Liver (tissue), 9 donors: ENCODE measurements around the gene PNMA1. TPM values are rescaled to one million over a fixed set of nuclear protein-coding genes. Genes with fewer than 3 reads are reported as not detected.

ENCODE experiments used
- DNase-seq: peaks from one replicate; pipeline ENCODE4 v3.0.0-alpha.2; 2017; ENCODE audit warnings: low spot score
- H3K27ac ChIP-seq, 2 donors: one replicate each; pipeline ENCODE4 v1.7.0; 2013; ENCODE audit warnings: inconsistent platforms in 2 of 2, low read length in 2 of 2, control low read depth in 1 of 2, low read depth in 1 of 2, mild to moderate bottlenecking in 1 of 2
- H3K27me3 ChIP-seq, 4 donors: one replicate each; pipeline versions ENCODE4 v1.6.1 to v1.7.0; 2013; ENCODE audit warnings: low read length in 3 of 4, inconsistent platforms in 1 of 4, mild to moderate bottlenecking in 1 of 4, moderate library complexity in 1 of 4; ENCODE audit not compliant: control insufficient read depth in 4 of 4, insufficient read depth in 4 of 4
- H3K36me3 ChIP-seq, 4 donors: one replicate each; pipeline versions ENCODE4 v1.6.1 to v1.7.0; 2013; ENCODE audit warnings: low read length in 3 of 4, mild to moderate bottlenecking in 3 of 4, low read depth in 1 of 4, moderate library complexity in 1 of 4; ENCODE audit not compliant: control insufficient read depth in 4 of 4, insufficient read depth in 3 of 4
- H3K4me1 ChIP-seq, 4 donors: one replicate each; pipeline versions ENCODE4 v1.6.1 to v1.7.0; 2013; ENCODE audit warnings: low read length in 3 of 4, mild to moderate bottlenecking in 3 of 4, moderate library complexity in 1 of 4; ENCODE audit not compliant: control insufficient read depth in 4 of 4, insufficient read depth in 4 of 4
- H3K4me3 ChIP-seq, 3 donors: one replicate each; pipeline versions ENCODE4 v1.6.1 to v1.7.0; 2013; ENCODE audit warnings: low read length in 3 of 3, control low read depth in 1 of 3, low read depth in 1 of 3, mild to moderate bottlenecking in 1 of 3
- H3K9ac ChIP-seq, 2 donors: one replicate each; pipeline ENCODE4 v1.7.0; 2013; ENCODE audit warnings: low read length in 2 of 2, mild to moderate bottlenecking in 2 of 2, moderate library complexity in 2 of 2, control low read depth in 1 of 2, low read depth in 1 of 2
- H3K9me3 ChIP-seq, 4 donors: one replicate each; pipeline versions ENCODE4 v1.6.1 to v1.7.0; 2013; ENCODE audit warnings: low read length in 3 of 4; ENCODE audit not compliant: control insufficient read depth in 4 of 4
- EGR1 ChIP-seq, 2 donors: IDR thresholded peaks; 2 replicates each; pipeline ENCODE4 v1.6.1; 2016 to 2018; ENCODE audit warnings: antibody characterized with exemption in 2 of 2, low read depth in 2 of 2
- FOXA1 ChIP-seq: IDR thresholded peaks from 2 replicates; pipeline ENCODE4 v1.6.1; 2016; ENCODE audit warnings: antibody characterized with exemption
- FOXA2 ChIP-seq: IDR thresholded peaks from 2 replicates; pipeline ENCODE4 v1.6.1; 2016; ENCODE audit warnings: antibody characterized with exemption
- GABPA ChIP-seq, 2 donors: IDR thresholded peaks in 1 of 2; conservative IDR thresholded peaks in 1 of 2; 2 replicates each; pipeline ENCODE4 v1.6.1; 2016; ENCODE audit warnings: antibody characterized with exemption in 2 of 2, mild to moderate bottlenecking in 1 of 2, moderate library complexity in 1 of 2
- HNF4A ChIP-seq, 2 donors: conservative IDR thresholded peaks; 2 replicates each; pipeline ENCODE4 v1.6.1; 2016; ENCODE audit warnings: antibody characterized with exemption in 2 of 2, mild to moderate bottlenecking in 2 of 2
- HNF4G ChIP-seq: IDR thresholded peaks from 2 replicates; pipeline ENCODE4 v1.6.1; 2016; ENCODE audit warnings: antibody characterized with exemption
- JUND ChIP-seq, 2 donors: IDR thresholded peaks; 2 replicates each; pipeline ENCODE4 v1.6.1; 2016; ENCODE audit warnings: antibody characterized with exemption in 2 of 2
- NR2F2 ChIP-seq: IDR thresholded peaks from 2 replicates; pipeline ENCODE4 v1.6.1; 2016; ENCODE audit warnings: antibody characterized with exemption
- RAD21 ChIP-seq, 2 donors: IDR thresholded peaks; 2 replicates each; pipeline ENCODE4 v1.6.1; 2016; ENCODE audit warnings: antibody characterized with exemption in 2 of 2, mild to moderate bottlenecking in 2 of 2
- REST ChIP-seq: IDR thresholded peaks from 2 replicates; pipeline ENCODE4 v1.6.1; 2016; ENCODE audit warnings: antibody characterized with exemption, mild to moderate bottlenecking
- RXRA ChIP-seq, 2 donors: IDR thresholded peaks; 2 replicates each; pipeline ENCODE4 v1.6.1; 2017 to 2018; ENCODE audit warnings: antibody characterized with exemption in 2 of 2, mild to moderate bottlenecking in 1 of 2
- SP1 ChIP-seq: IDR thresholded peaks from 2 replicates; pipeline ENCODE4 v1.6.1; 2018; ENCODE audit warnings: antibody characterized with exemption, mild to moderate bottlenecking
- TAF1 ChIP-seq: conservative IDR thresholded peaks from 2 replicates; pipeline ENCODE4 v1.6.1; 2016; ENCODE audit warnings: antibody characterized with exemption, mild to moderate bottlenecking
- YY1 ChIP-seq: IDR thresholded peaks from 2 replicates; pipeline ENCODE4 v1.6.1; 2016; ENCODE audit warnings: antibody characterized with exemption, mild to moderate bottlenecking
- WGBS: extraction: QIAGEN DNeasy Blood & Tissue Kit; methylation state at CpG from one replicate; pipeline ENCODE4 v1.1.7; 2013; 5-methylcytosine and 5-hydroxymethylcytosine counted together
- polyA plus RNA-seq, 2 donors: library from polyadenylated mRNA; stranded (reverse) in 1 of 2; unstranded in 1 of 2; fragments of 200-250 nt in 1 of 2; fragments of >200 nt in 1 of 2; fragmentation: Nextera tagmentation in 1 of 2; extraction: Ambion mirVana in 1 of 2; gene quantifications; one replicate each; pipeline versions ENCODE4 v1.2.1 to v1.2.3, GENCODE V29; 2013 to 2015
- total RNA-seq, 2 donors: library from RNA; depleted of rRNA; stranded (reverse); fragments of >200 nt; gene quantifications; one replicate each; pipeline ENCODE4 v1.2.3, GENCODE V29; 2014
- TF ChIP-seq, protein P1 (sequence below): IDR thresholded peaks from 2 replicates; pipeline ENCODE4 v1.6.1; 2016; ENCODE audit warnings: antibody characterized with exemption
- TF ChIP-seq, protein P2 (sequence below): IDR thresholded peaks from 2 replicates; pipeline ENCODE4 v1.6.1; 2016; ENCODE audit warnings: antibody characterized with exemption
- TF ChIP-seq, protein P3 (sequence below): IDR thresholded peaks from 2 replicates; pipeline ENCODE4 v1.6.1; 2016; ENCODE audit warnings: antibody characterized with exemption
- TF ChIP-seq, protein P4 (sequence below): fragments of 150-350 bp; IDR thresholded peaks from 2 replicates; pipeline ENCODE4 v1.5.1; 2017; ENCODE audit warnings: improper control_type of control experiment, low read depth, low read length; ENCODE audit not compliant: missing input control
- donor health status: healthy.
- donor health status: healthy.
- donor health status: healthy.
- donor health status: healthy.
- donor health status: healthy.

The PNMA1 gene
- total and polyA plus RNA-seq, 4 donors = 2.3 to 10.4 (median 3.4) TPM

GRCh38 chr14:73760598-73761586 is 46.7 kb upstream of the PNMA1 start:
- H3K4me1 ChIP-seq = peaks cover 47 to 79% (median 65%) of the 10 kb centered on the region in 4 donors
- no peak for TF ChIP-seq NR2F2
- TF ChIP-seq, protein P1, sequence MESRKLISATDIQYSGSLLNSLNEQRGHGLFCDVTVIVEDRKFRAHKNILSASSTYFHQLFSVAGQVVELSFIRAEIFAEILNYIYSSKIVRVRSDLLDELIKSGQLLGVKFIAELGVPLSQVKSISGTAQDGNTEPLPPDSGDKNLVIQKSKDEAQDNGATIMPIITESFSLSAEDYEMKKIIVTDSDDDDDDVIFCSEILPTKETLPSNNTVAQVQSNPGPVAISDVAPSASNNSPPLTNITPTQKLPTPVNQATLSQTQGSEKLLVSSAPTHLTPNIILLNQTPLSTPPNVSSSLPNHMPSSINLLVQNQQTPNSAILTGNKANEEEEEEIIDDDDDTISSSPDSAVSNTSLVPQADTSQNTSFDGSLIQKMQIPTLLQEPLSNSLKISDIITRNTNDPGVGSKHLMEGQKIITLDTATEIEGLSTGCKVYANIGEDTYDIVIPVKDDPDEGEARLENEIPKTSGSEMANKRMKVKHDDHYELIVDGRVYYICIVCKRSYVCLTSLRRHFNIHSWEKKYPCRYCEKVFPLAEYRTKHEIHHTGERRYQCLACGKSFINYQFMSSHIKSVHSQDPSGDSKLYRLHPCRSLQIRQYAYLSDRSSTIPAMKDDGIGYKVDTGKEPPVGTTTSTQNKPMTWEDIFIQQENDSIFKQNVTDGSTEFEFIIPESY = no peak
- TF ChIP-seq RXRA (IDR thresholded peaks at IDR 0.05) = peak in 1 of 2 donors; percentile 4
- H3K36me3 ChIP-seq = peaks cover 0 to 2% (median 0%) of the 10 kb centered on the region in 4 donors
- peak overlapping the region; percentile 63 to 88 for H3K9ac ChIP-seq
- H3K4me3 ChIP-seq = peak overlapping the region; percentile 22 to 28 (median 27)
- H3K27ac ChIP-seq = peak overlapping the region; percentile 94 to 96
- no peaks in the 10 kb centered on the region for H3K27me3 ChIP-seq
- no peaks in the 10 kb centered on the region for H3K9me3 ChIP-seq
- no peak for DNase-seq
- 53% methylated on average over 13 of the region's 13 CpGs for WGBS

DNA sequence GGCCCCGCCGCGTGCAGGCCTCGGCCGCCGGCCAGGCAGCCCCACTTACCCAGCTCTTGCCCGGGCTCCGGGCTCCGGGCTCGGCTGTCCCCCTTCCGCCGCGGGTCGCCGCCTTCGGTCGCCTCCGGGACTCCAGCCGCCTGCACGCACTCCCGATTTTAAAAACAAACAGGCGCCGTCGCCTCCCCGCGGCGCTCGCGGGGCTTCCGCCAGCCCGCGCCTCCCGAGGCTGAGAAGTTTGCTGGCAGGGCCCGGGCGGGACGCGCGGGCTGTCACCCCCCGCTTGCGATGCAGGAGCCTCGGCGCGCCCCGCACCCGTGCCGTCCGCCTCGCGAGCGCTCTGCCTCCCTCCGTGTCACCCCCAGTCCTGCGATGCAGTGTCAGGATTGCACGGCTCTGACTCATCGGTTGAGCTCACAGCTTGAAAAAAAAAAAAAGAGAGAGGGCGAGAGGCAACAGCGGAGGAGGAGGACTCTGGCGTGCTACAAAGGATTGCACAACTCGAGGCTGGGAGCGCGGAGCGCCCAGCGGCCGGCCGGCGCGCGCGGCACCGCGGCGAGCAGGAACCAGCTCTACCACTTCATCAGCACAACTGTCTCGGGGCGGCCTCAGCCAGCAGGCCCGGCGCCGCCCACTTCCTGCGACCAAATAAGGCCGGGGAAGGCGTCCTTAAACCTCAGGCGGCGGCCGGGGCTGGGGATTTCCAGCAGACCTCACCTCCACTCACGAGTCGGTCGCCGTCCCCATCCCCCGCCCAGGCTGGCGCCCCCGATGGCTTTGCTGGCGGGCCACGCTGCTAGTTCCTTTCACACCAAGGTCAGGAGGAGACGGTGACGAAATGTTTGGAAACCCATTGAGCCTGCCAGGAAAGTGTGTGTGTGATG is 45.8 kb upstream of the PNMA1 start:
- peaks cover 53 to 81% (median 66%) of the 10 kb centered on the region in 4 donors for H3K4me1 ChIP-seq
- WGBS = under 1% methylated on average over 93 of the region's 93 CpGs
- no peaks in the 10 kb centered on the region for H3K9me3 ChIP-seq
- no peaks in the 10 kb centered on the region for H3K27me3 ChIP-seq
- peaks cover 0 to 3% (median 0%) of the 10 kb centered on the region in 4 donors for H3K36me3 ChIP-seq
- H3K4me3 ChIP-seq = peak overlapping the region; percentile 51 to 81 (median 75)
- peak; percentile 85 for TF ChIP-seq SP1
- TF ChIP-seq HNF4A (conservative IDR thresholded peaks at IDR 0.05) = peak; percentile 45 to 64
- peak; percentile 15 for TF ChIP-seq FOXA2
- peak; percentile 73 to 75 for TF ChIP-seq RXRA (IDR thresholded peaks at IDR 0.05)
- peak in 1 of 2 donors; percentile 20 for TF ChIP-seq RAD21 (IDR thresholded peaks at IDR 0.05)
- TF ChIP-seq, protein P2, sequence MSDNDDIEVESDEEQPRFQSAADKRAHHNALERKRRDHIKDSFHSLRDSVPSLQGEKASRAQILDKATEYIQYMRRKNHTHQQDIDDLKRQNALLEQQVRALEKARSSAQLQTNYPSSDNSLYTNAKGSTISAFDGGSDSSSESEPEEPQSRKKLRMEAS = peak; percentile 74
- peak; percentile 86 for TF ChIP-seq TAF1
- TF ChIP-seq, protein P3, sequence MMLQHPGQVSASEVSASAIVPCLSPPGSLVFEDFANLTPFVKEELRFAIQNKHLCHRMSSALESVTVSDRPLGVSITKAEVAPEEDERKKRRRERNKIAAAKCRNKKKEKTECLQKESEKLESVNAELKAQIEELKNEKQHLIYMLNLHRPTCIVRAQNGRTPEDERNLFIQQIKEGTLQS = peak; percentile 67
- peak; percentile 38 for TF ChIP-seq REST
- peak; percentile 35 for TF ChIP-seq HNF4G
- peak in 1 of 2 donors; percentile 28 for TF ChIP-seq EGR1 (IDR thresholded peaks at IDR 0.05; ENCODE audit: low read depth in 2 of 2)
- peak; percentile 16 for TF ChIP-seq NR2F2
- TF ChIP-seq YY1 = peak; percentile 47
- no peak for TF ChIP-seq FOXA1
- TF ChIP-seq, protein P1 = peak; percentile 31
- peak; percentile 91 to 94 for TF ChIP-seq JUND (IDR thresholded peaks at IDR 0.05)
- TF ChIP-seq, protein P4, sequence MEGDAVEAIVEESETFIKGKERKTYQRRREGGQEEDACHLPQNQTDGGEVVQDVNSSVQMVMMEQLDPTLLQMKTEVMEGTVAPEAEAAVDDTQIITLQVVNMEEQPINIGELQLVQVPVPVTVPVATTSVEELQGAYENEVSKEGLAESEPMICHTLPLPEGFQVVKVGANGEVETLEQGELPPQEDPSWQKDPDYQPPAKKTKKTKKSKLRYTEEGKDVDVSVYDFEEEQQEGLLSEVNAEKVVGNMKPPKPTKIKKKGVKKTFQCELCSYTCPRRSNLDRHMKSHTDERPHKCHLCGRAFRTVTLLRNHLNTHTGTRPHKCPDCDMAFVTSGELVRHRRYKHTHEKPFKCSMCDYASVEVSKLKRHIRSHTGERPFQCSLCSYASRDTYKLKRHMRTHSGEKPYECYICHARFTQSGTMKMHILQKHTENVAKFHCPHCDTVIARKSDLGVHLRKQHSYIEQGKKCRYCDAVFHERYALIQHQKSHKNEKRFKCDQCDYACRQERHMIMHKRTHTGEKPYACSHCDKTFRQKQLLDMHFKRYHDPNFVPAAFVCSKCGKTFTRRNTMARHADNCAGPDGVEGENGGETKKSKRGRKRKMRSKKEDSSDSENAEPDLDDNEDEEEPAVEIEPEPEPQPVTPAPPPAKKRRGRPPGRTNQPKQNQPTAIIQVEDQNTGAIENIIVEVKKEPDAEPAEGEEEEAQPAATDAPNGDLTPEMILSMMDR = peak; percentile 19
- TF ChIP-seq GABPA (IDR thresholded peaks at IDR 0.05 in 1 of 2, conservative IDR thresholded peaks at IDR 0.05 in 1 of 2) = peak in 1 of 2 donors; percentile 10
- H3K9ac ChIP-seq = peak overlapping the region; percentile 88 to 91
- peak; percentile 93 for DNase-seq
- H3K27ac ChIP-seq = peak overlapping the region; percentile 94 to 96
